Spleen (tissue), 7 donors: Measurements from ENCODE around the gene EPHA6.

Source experiments
- CTCF ChIP-seq, 11 experiments: fragments of 200-600 bp in 7 of 11; fragments of 450-650 bp in 4 of 11; sonication (generic) in 4 of 11; IDR thresholded peaks in 8 of 11; conservative IDR thresholded peaks in 3 of 11; 1 replicate in 7 of 11; 2 replicates in 4 of 11; pipeline versions ENCODE4 v1.4.0 to v1.8.0; 2016 to 2021; ENCODE audit warnings: antibody characterized with exemption in 11 of 11, inconsistent platforms in 4 of 11, mild to moderate bottlenecking in 1 of 11
- POLR2A ChIP-seq, 3 donors: fragments of 450-650 bp; IDR thresholded peaks; one replicate each; pipeline ENCODE4 v1.5.1; 2017; ENCODE audit warnings: antibody characterized with exemption in 3 of 3, mild to moderate bottlenecking in 1 of 3
- POLR2AphosphoS5 ChIP-seq, 3 donors: sonication (generic); formaldehyde crosslinking; IDR thresholded peaks; one replicate each; pipeline ENCODE4 v1.5.1; 2017; ENCODE audit warnings: antibody characterized with exemption in 3 of 3
- donor health status: DM: no; HTN: no; CAD: no; lungs with moderate emphysema.
- donor health status: DM: no; HTN: no; CAD: no.
- donor health status: DM: no; HTN: no; CAD: no.

- no peak for TF ChIP-seq CTCF (IDR thresholded peaks at IDR 0.05 in 8 of 11, conservative IDR thresholded peaks at IDR 0.05 in 3 of 11)
- TF ChIP-seq POLR2A (IDR thresholded peaks at IDR 0.05): no peak
- TF ChIP-seq POLR2AphosphoS5 (IDR thresholded peaks at IDR 0.05): no peak
These were observed 147.2 kb downstream of the EPHA6 start for GRCh38 chr3:96961576-96961975.
